OCI-M2 (cell line): Measurements from ENCODE around the gene MYCL.

ENCODE experiments used
- DNase-seq: peaks from one replicate; lab custom pipeline; 2025; ENCODE audit not compliant: unreplicated experiment; lab: John Stamatoyannopoulos, UW

Gene MYCL

DNA sequence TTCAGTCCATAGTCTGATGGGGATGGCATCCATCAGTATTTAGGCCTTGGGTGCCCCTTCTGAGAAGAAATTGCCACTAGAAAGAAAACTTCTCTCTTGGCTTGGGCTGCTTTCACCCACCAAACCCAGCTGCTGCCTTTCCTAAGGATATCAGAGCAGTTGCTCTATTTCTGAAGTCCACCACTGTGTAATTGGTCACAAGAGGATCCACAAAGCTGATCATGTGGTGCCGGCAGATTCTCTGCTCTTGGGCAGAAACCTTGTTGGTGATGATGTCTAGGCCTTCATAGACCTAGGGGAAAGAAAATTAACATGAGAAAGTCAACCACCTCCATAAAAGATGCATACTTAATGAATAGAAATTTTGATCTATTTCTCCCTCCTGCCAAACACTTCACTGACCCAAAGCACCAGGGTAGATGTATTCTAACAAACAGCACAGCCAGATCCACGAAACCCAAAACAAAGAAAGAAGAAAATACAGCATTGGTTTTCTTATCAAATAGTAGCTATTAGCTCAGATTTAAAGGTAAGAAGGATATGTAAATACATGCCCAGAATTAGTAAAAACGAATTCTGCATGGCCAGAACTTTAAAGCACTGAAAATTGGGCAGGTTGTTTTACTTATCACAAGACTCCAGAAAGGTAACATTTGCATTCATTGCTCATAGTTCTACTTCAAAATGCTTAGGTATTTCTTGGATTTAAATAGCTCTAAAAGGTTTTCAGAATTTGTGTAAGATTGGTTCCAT, 44.4 kb downstream of the MYCL start:
- DNase-seq, result no peak

DNA sequence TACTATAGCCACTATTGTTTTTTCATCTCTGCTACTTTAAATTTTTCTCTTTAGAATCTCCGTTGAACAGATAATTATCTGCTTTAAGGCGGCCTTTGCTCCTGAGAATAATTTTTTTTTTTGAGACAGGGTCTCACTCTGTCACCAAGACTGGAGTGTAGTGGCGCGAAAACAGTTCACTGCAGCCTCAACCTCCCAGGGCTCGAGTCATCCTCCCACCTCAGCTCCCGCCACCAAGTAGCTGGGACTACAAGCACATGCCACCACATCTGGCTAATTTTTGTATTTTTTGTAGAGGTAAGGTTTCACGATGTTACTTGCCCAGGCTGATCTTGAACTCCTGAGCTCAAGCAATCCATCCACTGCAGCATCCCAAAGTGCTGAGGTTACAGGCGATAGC, 47.0 kb downstream of the MYCL start:
- no peak for DNase-seq

DNA sequence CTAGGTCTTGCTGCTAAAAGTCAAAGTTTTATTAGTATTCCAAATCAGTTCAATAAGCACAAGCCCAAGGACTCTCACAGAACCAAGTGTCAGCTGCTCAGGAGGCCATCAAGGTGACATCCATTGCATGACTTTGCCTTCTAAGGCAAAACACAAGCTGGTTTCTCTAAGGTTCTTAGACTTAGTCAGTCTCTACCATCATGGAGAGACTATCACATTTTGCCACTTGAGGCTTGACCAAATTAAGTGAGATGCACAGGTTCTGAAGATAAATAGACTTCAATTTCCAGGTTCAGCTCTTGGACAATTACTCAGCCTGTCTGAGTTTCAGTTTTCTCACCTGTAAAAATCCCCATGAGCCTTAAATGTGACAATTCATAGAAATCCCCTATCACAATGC, 47.4 kb downstream of the MYCL start:
- no peak for DNase-seq

DNA sequence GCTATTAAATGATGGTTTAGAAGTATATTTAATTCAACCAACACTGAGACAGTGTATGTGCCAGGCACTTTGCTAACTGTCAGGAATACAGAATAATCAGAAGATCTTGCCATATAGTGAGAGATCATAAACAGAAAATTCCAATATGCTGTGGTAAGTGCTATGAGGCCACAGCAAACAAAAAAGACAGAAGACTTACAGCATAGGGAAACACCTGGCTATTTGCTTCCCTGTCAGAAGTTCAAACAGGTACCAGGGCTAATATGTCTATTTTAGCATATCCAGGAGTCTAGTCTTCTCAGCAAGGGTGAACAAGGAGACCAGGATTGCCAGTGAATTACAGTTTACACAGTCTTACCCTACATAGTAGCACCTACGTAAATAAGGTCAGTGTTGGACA, 48.8 kb downstream of the MYCL start:
- no peak for DNase-seq

DNA sequence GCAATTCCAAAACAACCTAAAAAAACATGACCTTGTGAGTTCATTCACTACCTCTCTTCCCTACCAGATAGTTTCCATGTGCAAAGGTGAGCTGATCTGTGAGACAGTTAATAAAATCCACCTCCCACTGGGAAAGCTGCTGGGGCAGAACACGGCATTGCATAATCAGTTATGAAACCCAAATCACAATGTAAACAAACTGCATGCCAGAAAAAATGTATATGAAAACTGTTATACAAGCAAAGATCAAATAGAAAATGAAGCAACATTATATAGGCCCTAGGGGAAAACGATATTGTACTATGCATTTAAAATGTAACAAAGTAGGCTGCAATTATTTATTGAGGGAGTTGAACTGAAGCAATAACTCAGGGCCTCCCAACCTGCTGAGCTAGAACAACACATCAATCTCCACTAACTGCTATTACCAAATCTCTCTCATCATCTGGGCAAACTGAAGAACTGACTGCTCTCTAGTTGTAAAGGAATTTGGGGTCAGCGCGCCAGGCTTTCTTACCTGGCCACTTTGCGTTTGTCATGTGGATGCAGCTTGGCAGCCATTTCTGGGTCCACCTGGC, 49.4 kb downstream of the MYCL start:
- no peak for DNase-seq

DNA sequence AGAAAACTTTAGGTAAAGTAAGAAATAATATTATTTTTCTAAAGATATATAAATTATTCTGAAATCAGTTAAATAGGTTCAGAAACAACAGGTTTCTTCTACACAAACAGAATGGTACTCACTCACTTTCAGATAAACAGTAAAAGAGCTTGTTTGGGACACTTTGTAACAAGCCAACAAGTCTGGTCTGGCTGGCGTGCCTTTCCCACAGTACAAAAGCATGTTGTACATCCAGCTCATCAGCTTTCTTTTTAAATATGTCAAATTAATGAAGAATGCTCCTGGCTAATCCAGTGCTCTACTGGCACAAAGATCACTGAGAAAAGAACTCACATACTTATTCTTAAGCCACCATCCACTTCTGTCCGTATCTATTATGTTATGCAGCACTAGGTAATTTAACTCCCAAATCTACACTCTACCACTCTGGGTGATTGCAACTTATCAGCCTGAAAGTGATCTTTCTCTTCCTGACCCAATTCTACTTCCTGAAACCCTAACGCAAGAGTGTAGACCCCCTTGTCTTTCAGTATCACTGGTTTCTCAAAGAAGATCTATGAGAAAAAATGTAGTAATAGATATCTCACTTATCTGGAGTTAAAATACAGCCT, 51.0 kb downstream of the MYCL start:
- DNase-seq, result no peak

DNA sequence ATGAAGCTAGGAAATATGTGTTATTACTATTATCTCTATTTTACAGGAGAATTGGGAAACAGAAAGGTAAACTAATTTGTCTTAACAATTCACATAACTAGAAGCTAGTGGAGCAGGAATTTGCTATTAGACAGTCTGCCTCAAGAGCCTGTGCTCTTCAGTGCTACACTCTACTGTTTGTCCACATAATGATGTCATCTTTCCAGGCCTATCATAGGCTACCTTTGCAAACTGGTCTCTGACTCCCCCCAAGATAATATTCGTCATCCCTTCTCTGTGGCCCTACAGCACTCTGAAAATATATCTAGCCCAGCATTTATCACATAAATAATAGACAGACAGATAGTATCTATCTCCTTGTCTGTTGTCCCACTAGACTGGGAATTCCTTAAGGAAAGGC, 52.5 kb downstream of the MYCL start:
- no peak for DNase-seq

DNA sequence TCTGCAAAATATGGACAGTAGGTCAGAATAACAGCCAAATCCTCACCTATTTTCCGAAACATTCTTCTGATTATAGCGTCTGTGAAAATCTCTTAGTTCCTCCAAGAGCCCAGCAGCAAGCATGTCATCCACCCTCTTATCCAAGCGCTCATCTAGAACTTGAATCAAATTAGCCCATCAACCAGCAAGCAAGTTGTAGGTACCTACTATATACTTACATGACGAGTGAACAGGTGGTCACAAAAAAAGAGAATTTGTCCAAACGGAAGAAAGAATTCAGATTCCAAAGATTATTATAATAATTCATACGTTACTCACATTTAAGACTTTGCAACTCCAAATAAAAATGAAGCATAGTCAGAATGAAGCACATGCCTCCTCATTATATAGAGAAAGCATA, 53.8 kb downstream of the MYCL start:
- no peak for DNase-seq

DNA sequence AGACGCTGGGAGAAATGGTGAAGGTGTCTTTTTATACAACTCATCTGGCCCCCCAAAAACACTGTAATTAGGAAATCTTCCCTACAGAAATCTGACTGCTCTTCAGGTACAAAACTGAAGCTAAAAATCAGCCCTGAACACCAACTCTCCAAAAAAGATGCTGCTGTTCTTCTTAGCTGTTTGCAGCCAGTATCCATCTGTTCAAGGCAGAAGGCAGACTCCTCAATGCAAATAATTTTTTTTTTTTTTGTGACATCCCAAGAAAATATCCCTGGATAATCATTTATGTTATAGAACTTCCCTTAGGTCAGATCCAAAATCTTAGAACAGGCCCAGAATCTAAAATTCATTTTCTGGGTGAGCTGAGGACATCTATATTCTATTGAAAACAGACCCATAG, 54.9 kb downstream of the MYCL start:
- no peak for DNase-seq

DNA sequence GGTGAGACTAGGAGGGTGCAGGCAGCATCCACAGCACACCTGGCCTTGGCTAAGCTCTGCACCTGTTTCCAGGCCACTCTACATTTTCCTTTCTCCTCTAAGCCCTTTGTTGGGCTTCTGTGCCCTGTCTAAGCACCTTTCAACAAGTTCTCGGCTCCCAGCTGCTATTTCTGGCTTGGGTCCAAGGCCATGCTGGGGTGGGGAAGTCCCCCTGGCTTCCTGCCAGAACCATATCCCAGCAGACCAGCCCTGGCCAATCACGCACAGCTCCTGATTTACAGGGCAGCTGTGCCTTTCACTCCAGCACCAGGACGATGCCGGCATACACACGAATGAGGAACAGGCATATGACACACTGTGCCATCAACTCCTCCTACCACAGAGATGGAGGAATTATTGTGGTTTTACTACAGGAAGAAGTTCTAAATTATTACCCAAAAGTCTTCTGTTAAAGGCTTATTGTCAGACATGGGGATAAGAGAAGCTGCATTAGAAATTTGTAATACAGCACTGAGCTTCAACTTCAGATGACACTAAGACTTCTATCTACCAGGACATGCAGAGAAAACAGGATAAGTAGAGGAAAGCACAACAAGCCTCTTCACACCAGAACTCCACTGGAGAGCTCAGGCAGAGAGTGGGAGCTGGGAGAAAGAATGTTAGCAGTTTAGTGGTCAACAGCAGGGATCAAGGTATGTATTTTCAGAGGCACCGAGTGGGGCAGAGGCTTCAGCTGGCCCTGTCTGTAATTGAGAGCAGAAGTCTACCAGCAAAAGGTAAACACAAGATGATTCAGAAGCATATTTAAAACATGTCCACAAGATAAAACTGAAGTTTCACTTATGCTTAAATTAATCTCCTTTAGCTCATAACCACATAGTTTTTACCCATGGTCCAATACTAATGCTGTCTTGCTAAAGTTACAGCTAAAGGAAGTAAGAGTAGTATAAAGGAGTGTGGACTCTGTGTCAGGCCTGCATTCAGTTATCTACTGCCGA, 55.8 kb downstream of the MYCL start:
- no peak for DNase-seq
